Stimulated activated CD4-positive, alpha-beta T cell treated with anti-CD3 and anti-CD28 coated beads, TNF-alpha, amount 100 ng/mL, for 4 hours (primary cell): Measurements from ENCODE around the gene DCTD.
"Not testable (repeated sequence)": the region's sequence is repeated elsewhere in the genome, so short reads cannot be mapped to it uniquely, and the experiment has no call there.

ENCODE experiments used
- DNase-seq, 3 experiments: peaks; one replicate each; pipeline ENCODE4 v3.0.0-alpha.2; 2020; ENCODE audit warnings: low read depth in 3 of 3

The DCTD gene

GRCh38 chr4:182921608-182922007 is 4.4 kb upstream of the DCTD start:
- no peak for DNase-seq

DNA sequence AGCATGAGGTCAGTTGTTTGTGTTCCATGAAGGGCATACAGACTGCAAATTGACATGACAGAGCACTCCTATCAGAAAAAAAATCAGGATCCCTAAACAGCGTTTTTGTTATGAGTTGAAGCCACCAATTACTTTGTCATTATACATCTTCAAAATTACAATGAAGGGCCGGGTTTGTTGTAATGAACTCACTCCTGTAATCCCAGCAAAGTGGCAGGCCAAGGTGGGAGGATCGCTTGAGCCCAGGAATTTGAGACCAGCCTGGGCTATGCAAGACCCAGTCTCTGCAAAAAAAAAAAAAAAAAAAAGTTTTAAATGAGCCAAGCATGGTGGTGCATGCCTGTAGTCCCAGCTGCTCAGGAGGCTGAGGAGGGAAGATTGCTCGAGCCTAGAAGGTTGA is 3.5 kb upstream of the DCTD start:
- DNase-seq: no peak

GRCh38 chr4:182918791-182919302 is 1.7 kb upstream of the DCTD start:
- no peak for DNase-seq

- DNase-seq: no peak
These were observed 940 bp upstream of the DCTD start for GRCh38 chr4:182918044-182918607.

DNA sequence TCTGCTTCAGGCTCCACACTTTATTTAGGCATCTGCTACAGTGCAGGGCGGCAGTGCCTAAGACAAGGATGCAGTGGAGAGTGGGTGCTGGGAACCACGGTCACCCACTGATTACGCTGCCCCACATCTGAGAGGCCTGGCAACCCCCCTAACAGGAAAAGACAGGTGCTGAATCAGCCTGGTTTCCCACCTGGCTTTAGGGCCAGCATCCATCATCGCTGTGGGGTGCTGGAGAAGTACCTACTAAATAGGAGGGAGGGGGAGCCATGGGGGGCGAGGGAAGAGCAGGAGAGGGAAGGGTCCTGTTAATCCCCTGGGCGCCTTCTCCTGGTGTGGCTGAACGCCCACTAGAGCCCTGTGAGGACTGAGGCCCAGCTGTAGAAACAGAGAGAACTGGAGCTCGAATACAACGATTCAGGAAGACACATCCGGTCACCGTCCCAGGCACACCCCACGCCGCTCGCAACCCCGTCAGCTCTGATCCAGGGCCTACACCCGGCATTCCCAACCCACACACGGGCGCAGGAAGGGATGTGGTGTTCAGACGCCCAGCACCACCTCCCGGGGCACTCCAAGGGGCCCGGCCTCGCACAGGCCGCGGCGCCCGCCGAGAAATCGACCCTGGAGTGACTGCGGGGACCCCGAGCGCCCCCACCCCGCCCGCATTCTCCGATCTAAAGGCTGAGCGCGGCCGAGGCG is 554 bp downstream of the DCTD start:
- peak; percentile 8 to 31 (median 18) for DNase-seq

GRCh38 chr4:182914357-182914756 is 2.8 kb downstream of the DCTD start:
- DNase-seq: no peak

GRCh38 chr4:182913621-182914020 is 3.6 kb downstream of the DCTD start:
- DNase-seq: no peak

DNA sequence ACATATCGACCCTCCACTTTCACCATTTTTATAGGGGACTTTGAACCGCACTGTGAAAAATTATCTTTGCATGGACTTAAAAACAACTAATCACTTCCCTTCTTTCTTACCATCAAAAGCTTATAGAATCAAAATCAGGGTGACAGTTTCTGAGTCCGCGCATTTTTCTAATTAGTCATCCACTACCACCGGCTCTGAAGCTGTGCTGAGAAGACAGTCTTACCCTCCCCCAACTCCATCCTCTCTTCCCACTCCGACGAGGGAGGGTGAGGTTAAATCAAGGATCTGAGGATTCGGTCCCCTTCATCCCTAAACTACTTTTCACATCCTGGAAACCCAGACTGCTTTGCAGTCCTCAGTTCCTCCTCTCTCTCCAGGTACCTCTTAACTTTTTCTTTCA is 4.2 kb downstream of the DCTD start:
- DNase-seq: no peak

- no peak for DNase-seq
These were observed 9.1 kb downstream of the DCTD start for GRCh38 chr4:182908124-182908523.

GRCh38 chr4:182907396-182907795 is 9.8 kb downstream of the DCTD start:
- DNase-seq: no peak

- no peak for DNase-seq
These were observed 10.4 kb downstream of the DCTD start for GRCh38 chr4:182906786-182907185.

DNA sequence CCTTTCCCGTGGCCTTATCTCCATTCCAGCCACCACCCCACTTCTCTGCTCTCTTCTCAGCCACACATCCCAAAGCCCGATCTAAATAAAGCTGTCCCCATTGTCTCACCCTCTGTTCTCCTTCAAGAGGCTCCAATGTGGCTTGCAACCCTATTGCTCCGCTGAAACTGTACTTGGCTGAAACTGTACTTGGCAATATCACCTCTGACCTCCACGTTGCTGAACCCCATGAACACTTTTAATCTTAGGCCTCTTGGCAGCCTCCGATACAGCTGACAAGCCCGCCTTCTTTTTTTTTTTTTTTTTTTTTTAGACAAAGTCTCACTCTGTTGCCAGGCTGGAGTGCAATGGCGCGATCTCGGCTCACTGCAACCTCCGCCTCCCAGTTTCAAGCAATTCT is 12.1 kb downstream of the DCTD start:
- no peak for DNase-seq

DNA sequence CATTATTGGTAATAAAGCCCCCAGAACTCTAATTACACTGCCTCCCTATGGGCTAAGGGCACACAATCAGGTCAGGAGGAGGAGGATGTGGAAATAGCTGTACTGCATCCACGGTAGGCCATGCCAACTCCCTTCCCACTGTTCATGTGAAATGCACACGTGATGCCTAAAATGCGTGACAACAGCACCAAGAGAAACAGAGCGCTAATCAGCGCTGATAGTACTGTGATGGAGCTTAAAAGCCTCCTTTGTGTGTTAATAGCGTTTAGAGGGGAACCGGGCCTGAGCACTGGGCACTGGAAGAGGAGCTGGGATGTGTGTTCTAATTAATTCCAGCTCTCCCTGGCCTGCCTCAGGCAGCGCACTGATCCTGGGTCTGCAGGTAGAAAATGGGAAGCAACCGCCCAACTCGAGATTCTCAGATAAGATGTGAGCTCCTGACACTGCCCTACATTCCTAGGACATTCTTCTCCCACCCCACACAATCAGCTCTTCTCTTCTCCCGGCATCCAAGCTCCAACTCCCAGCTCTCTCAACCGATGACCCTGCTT is 12.9 kb downstream of the DCTD start:
- DNase-seq: no peak

GRCh38 chr4:182903013-182903412 is 14.2 kb downstream of the DCTD start:
- no peak for DNase-seq

- DNase-seq: no peak
These were observed 15.8 kb downstream of the DCTD start for GRCh38 chr4:182901337-182901736.

DNA sequence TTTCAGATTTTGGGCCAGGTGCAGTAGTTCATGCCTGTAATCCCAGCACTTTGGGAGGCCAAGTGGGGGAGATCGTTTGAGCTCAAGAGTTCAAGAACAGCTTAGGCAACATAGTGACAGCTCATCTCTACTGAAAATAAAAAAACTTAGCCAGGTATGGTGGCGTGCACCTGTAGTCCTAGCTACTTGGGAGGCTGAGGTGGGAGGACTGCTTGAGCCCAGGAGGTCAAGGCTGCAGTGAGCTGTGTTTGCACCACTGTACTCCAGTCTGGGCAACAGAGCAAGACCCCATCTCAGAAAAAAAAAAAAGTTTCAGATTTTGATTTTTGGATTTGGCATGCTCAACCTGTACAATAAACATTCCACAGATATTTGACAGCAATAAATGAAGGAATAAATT is 17.2 kb downstream of the DCTD start:
- DNase-seq: not testable (repeated sequence)

- DNase-seq: no peak
These were observed 18.7 kb downstream of the DCTD start for GRCh38 chr4:182898479-182898799.

DNA sequence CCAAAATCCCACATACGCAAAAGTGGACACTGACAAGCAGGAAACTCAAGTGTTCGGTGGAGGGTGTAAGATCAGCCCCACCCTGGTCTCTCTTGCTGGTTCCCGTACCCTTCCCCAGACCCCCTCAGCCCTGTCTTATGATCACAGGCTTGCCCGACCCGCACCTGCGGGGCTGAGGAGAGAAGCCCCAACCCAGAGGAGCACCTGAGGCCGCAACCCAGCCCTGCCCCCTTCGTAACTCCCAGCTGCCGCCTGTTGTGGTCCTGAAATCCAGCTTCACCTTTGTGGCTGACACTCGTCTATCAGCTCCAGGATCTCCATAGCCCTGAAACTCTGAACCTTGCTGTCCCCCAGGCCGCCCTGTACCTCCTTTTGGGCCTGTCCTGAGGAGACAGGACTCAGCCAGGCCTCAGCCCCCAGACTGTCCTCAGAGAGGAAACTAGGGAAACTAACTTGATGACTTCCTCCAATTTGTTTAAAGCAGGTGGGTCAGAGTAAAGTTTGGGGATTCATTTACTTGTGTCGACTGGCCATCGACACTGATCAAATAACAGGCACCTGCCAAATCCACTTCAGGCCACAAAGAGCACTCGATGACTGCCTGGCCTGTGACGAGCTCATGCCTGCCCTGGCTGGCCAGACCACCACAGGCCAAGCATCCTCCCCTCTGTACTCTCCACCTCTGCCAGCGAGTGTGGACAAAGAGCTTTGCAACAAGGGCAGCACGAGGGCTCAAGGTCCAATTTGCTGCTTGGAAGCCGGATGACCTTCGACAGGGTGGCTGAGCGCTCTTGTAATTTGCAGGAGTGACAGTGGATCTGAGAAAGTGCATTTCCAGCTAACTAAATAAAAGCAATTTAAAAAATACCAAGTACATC is 19.3 kb downstream of the DCTD start:
- DNase-seq: no peak

DNA sequence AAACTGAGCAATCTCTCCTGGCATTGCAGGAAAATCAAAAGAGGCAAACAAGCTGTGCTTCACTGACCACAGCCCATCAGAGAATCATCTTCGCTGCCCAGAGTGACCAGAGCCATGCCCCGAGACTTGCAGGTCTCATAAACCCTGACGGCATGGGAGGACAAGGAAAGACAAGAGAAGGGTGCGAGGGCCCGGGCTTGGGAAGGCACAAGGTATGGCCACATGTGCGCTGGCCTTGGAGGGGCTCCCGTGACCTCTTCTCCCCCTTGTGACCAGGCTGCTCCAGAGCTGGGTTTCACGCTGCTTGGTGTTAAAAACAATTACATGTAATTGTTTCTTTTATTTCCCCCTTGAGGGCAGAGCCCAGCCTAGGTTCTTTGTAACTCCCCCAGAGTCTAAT is 20.8 kb downstream of the DCTD start:
- DNase-seq: no peak

- no peak for DNase-seq
These were observed 21.3 kb downstream of the DCTD start for GRCh38 chr4:182895791-182896292.

- no peak for DNase-seq
These were observed 22.4 kb downstream of the DCTD start for GRCh38 chr4:182894681-182895275.
